Cerebellar nuclear complex (tissue), 1 donor: ENCODE results near the gene SSBP3.
"Not testable (repeated sequence)": the region's sequence is repeated elsewhere in the genome, so short reads cannot be mapped to it uniquely, and the experiment has no call there.

Experiments used
- DNase-seq, 2 experiments: peaks; one replicate each; lab custom pipeline; 2025; lab: John Stamatoyannopoulos, UW

The SSBP3 gene

GRCh38 chr1:54406339-54407153, at the start of gene SSBP3:
Gene SSBP3 (minus strand): TSS chr1:54406394.
- peak; percentile 15 to 56 for DNase-seq

- no peak for DNase-seq
These were observed 47.3 kb upstream of the SSBP3 start for GRCh38 chr1:54453509-54453908.

- no peak for DNase-seq
These were observed 46.8 kb upstream of the SSBP3 start for GRCh38 chr1:54453022-54453421.

GRCh38 chr1:54449431-54449830, 43.2 kb upstream of the SSBP3 start:
- DNase-seq, result not testable (repeated sequence)

- not testable (repeated sequence) for DNase-seq
These were observed 42.6 kb upstream of the SSBP3 start for GRCh38 chr1:54448801-54449200.

GRCh38 chr1:54447081-54447480, 40.9 kb upstream of the SSBP3 start:
- DNase-seq, result not testable (repeated sequence)

- DNase-seq, result no peak
These were observed 36.0 kb upstream of the SSBP3 start for GRCh38 chr1:54442185-54442584.

GRCh38 chr1:54439550-54440223, 33.5 kb upstream of the SSBP3 start:
- no peak for DNase-seq

GRCh38 chr1:54437783-54438182, 31.6 kb upstream of the SSBP3 start:
- no peak for DNase-seq

- DNase-seq, result no peak
These were observed 30.6 kb upstream of the SSBP3 start for GRCh38 chr1:54436826-54437225.

GRCh38 chr1:54429838-54430237, 23.6 kb upstream of the SSBP3 start:
- DNase-seq, result no peak

- no peak for DNase-seq
These were observed 22.8 kb upstream of the SSBP3 start for GRCh38 chr1:54428837-54429518.

GRCh38 chr1:54425152-54425584, 19.0 kb upstream of the SSBP3 start:
- DNase-seq, result no peak

GRCh38 chr1:54424398-54424797, 18.2 kb upstream of the SSBP3 start:
- no peak for DNase-seq

GRCh38 chr1:54421101-54421504, 14.9 kb upstream of the SSBP3 start:
- DNase-seq, result no peak

GRCh38 chr1:54418598-54418997, 12.4 kb upstream of the SSBP3 start:
- not testable (repeated sequence) for DNase-seq

GRCh38 chr1:54417123-54417522, 10.9 kb upstream of the SSBP3 start:
- DNase-seq, result no peak

- no peak for DNase-seq
These were observed 10.2 kb upstream of the SSBP3 start for GRCh38 chr1:54416435-54416834.

- no peak for DNase-seq
These were observed 9.8 kb upstream of the SSBP3 start for GRCh38 chr1:54415991-54416390.

GRCh38 chr1:54415533-54415932, 9.3 kb upstream of the SSBP3 start:
- DNase-seq, result no peak

GRCh38 chr1:54413732-54414131, 7.5 kb upstream of the SSBP3 start:
- DNase-seq, result no peak

GRCh38 chr1:54413295-54413694, 7.1 kb upstream of the SSBP3 start:
- no peak for DNase-seq

- DNase-seq, result no peak
These were observed 4.2 kb upstream of the SSBP3 start for GRCh38 chr1:54410359-54410758.
